ENCODE results near the gene PNMA6A. TPM values are rescaled to one million over a fixed set of nuclear protein-coding genes. Genes with fewer than 3 reads are reported as not detected.

The PNMA6A gene
- total and polyA plus RNA-seq, 2 of the 4 experiments (the other 2 are of a cell fraction) = 0.18 to 0.21 TPM

GRCh38 chrX:153052534-153052933 is 19.7 kb upstream of the PNMA6A start:
- Histone ChIP-seq H4K91ac (ENCODE audit: insufficient read depth, low read depth, low read length) (no peak overlapping the region), H4K8ac (ENCODE audit: low read depth in 2 of 2, low read length in 2 of 2) (no peak overlapping the region), H3K79me1 (ENCODE audit: low read depth in 1 of 2, low read length in 2 of 2) (no peaks in the 10 kb centered on the region), H3K36me3 (ENCODE audit: control insufficient read depth, insufficient read depth, low read length) (no peaks in the 10 kb centered on the region), H3K23ac (ENCODE audit: low read depth, low read length) (no peak overlapping the region), H4K5ac (ENCODE audit: low read depth, low read length) (no peak overlapping the region), H3K14ac (replicated peaks; ENCODE audit: low read depth, low read length) (no peak overlapping the region), H2AFZ (replicated peaks; ENCODE audit: low read length, poor library complexity) (no peak overlapping the region), H3K4me3 (ENCODE audit: insufficient read depth, low read depth, low read length) (no peak overlapping the region), H2BK5ac (ENCODE audit: low read depth, low read length, poor library complexity, severe bottlenecking) (no peak overlapping the region), H2BK20ac (ENCODE audit: low read depth, low read length) (no peak overlapping the region), H3K56ac (ENCODE audit: extremely low read depth, insufficient read depth, low read length) (no peak overlapping the region), H3K4me1 (ENCODE audit: control insufficient read depth, insufficient read depth, low read length) (no peaks in the 10 kb centered on the region), H2AK9ac (replicated peaks; ENCODE audit: low read depth, low read length, poor library complexity) (no peak overlapping the region), H4K20me1 (ENCODE audit: insufficient read depth, low read length) (no peaks in the 10 kb centered on the region), H3K9me1 (ENCODE audit: insufficient read depth, low read length) (no peaks in the 10 kb centered on the region), H2AK5ac (ENCODE audit: low read depth, low read length) (no peak overlapping the region), H3K4ac (ENCODE audit: low read depth, low read length) (no peak overlapping the region), H3K18ac (ENCODE audit: low read depth, low read length) (no peak overlapping the region), H3K27me3 (ENCODE audit: control insufficient read depth, insufficient read depth, low read length) (peaks cover 16% of the 10 kb centered on the region), H3K9ac (ENCODE audit: low read depth, low read length) (no peak overlapping the region), H3K27ac (ENCODE audit: insufficient read depth, low read length) (no peak overlapping the region), H3K9me3 (ENCODE audit: control insufficient read depth, insufficient read depth, low read length) (peaks cover 6% of the 10 kb centered on the region), H3K4me2 (ENCODE audit: low read depth, low read length) (no peak overlapping the region), H2BK120ac (ENCODE audit: low read depth, low read length) (no peak overlapping the region), H2BK15ac (ENCODE audit: low read depth, low read length) (no peak overlapping the region)
- intact Hi-C loops (cut with micrococcal nuclease) = no loop called here
- CTCF ChIA-PET = no interaction called here
- dilution Hi-C loops (cut with HindIII; ENCODE audit: low sequenced_read_pairs, unreplicated experiment) = no loop called here
- in situ Hi-C loops (cut with MboI; ENCODE audit: low sequenced_read_pairs) = no loop called here
- POLR2A ChIA-PET (ENCODE audit: unreplicated experiment) = no interaction called here
- DNase-seq = no peak
- TF ChIP-seq ELK1 (IDR thresholded peaks at IDR 0.05; ENCODE audit: borderline replicate concordance, low read depth, low read length) (no peak), BHLHE40 (IDR thresholded peaks at IDR 0.05; ENCODE audit: low read depth, low read length) (no peak), FOS (IDR thresholded peaks at IDR 0.05; ENCODE audit: low read depth, low read length) (no peak), RAD21 (IDR thresholded peaks at IDR 0.05; ENCODE audit: low read length) (no peak), NFE2L2 (IDR thresholded peaks at IDR 0.05; ENCODE audit: low read depth, low read length) (no peak), CEBPB (IDR thresholded peaks at IDR 0.05; ENCODE audit: low read depth, low read length) (no peak)
- no TSS peak for BruUV-seq (replicated peaks)
- no CpG with 5 or more reads among the region's 1 CpG for WGBS, 2 experiments (ENCODE audit: extremely low coverage in 2 of 2, insufficient read length in 1 of 2)
- ATAC-seq (ENCODE audit: low read depth) = no peak
